A673 (cell line): Measurements from ENCODE around the gene KLF7.

Experiments used
- CTCF ChIP-seq: fragments of 300-800, 200-600 bp; sonication (generic); conservative IDR thresholded peaks from 2 replicates; pipeline ENCODE4 v1.5.1; 2017; ENCODE audit warnings: low read depth, mild to moderate bottlenecking, antibody characterized with exemption, low read length, moderate library complexity, mixed read lengths
- EZH2 ChIP-seq: fragments of 200-600 bp; sonication (generic); IDR thresholded peaks from 2 replicates; pipeline ENCODE4 v1.6.1; 2017; ENCODE audit warnings: borderline replicate concordance, low read depth, mild to moderate bottlenecking, mixed read lengths, antibody characterized with exemption, low read length; ENCODE audit not compliant: poor library complexity, severe bottlenecking

GRCh38 chr2:207139552-207139951, 26.2 kb downstream of the KLF7 start:
- no peak for TF ChIP-seq CTCF
- TF ChIP-seq EZH2: no peak
